ENCODE data around the gene NIM1K. TPM values are rescaled to one million over a fixed set of nuclear protein-coding genes. Genes with fewer than 3 reads are reported as not detected.

The NIM1K gene
- total RNA-seq, 2 donors from 2014 or later: 0.85 TPM; not detected in 1

GRCh38 chr5:43232943-43233833 is 41.2 kb downstream of the NIM1K start:
- no peaks in the 10 kb centered on the region for H3K27me3 ChIP-seq (replicated peaks; ENCODE audit: insufficient read depth)
- no peak overlapping the region for H3K27ac ChIP-seq
- no peak for TF ChIP-seq CTCF (IDR thresholded peaks at IDR 0.05)
- DNase-seq (ENCODE audit: low spot score) (no peak), ATAC-seq (ENCODE audit: insufficient number of reproducible peaks, low FRiP score, low read depth) (no peak)
- H3K9me3 ChIP-seq: no peaks in the 10 kb centered on the region
- H3K4me1 ChIP-seq (ENCODE audit: control insufficient read depth in 1 of 2, low read depth in 2 of 2): no peaks in the 10 kb centered on the region
- H3K4me3 ChIP-seq: no peak overlapping the region
- no peaks in the 10 kb centered on the region for H3K36me3 ChIP-seq

- ATAC-seq (ENCODE audit: insufficient number of reproducible peaks, low FRiP score, low read depth) (no peak), DNase-seq (ENCODE audit: low spot score) (no peak)
- no peak overlapping the region for H3K27ac ChIP-seq
- no peaks in the 10 kb centered on the region for H3K9me3 ChIP-seq
- H3K36me3 ChIP-seq: no peaks in the 10 kb centered on the region
- H3K27me3 ChIP-seq (replicated peaks; ENCODE audit: insufficient read depth): no peaks in the 10 kb centered on the region
- H3K4me3 ChIP-seq: no peak overlapping the region
- H3K4me1 ChIP-seq (ENCODE audit: control insufficient read depth in 1 of 2, low read depth in 2 of 2): no peaks in the 10 kb centered on the region
- no peak for TF ChIP-seq CTCF (IDR thresholded peaks at IDR 0.05)
Measured at GRCh38 chr5:43233946-43234345, 41.9 kb downstream of the NIM1K start.

- no peak for DNase-seq (ENCODE audit: low spot score)
- no peaks in the 10 kb centered on the region for H3K36me3 ChIP-seq
- no peak overlapping the region for H3K27ac ChIP-seq
- ATAC-seq (ENCODE audit: insufficient number of reproducible peaks, low FRiP score, low read depth): no peak
- no peaks in the 10 kb centered on the region for H3K9me3 ChIP-seq
- H3K27me3 ChIP-seq (replicated peaks; ENCODE audit: insufficient read depth): no peaks in the 10 kb centered on the region
- H3K4me3 ChIP-seq: no peak overlapping the region
- no peak for TF ChIP-seq CTCF (IDR thresholded peaks at IDR 0.05)
- no peaks in the 10 kb centered on the region for H3K4me1 ChIP-seq (ENCODE audit: control insufficient read depth in 1 of 2, low read depth in 2 of 2)
Measured at GRCh38 chr5:43236653-43237355, 44.8 kb downstream of the NIM1K start.

- TF ChIP-seq CTCF (IDR thresholded peaks at IDR 0.05): no peak
- no peak for ATAC-seq (ENCODE audit: insufficient number of reproducible peaks, low FRiP score, low read depth)
- H3K36me3 ChIP-seq: no peaks in the 10 kb centered on the region
- no peaks in the 10 kb centered on the region for H3K4me1 ChIP-seq (ENCODE audit: control insufficient read depth in 1 of 2, low read depth in 2 of 2)
- H3K4me3 ChIP-seq: no peak overlapping the region
- no peak overlapping the region for H3K27ac ChIP-seq
- no peaks in the 10 kb centered on the region for H3K9me3 ChIP-seq
- no peaks in the 10 kb centered on the region for H3K27me3 ChIP-seq (replicated peaks; ENCODE audit: insufficient read depth)
- DNase-seq (ENCODE audit: low spot score): no peak
Measured at GRCh38 chr5:43242196-43242595, 50.2 kb downstream of the NIM1K start.

- H3K27ac ChIP-seq: no peak overlapping the region
- H3K27me3 ChIP-seq (replicated peaks; ENCODE audit: insufficient read depth): no peaks in the 10 kb centered on the region
- no peak for TF ChIP-seq CTCF (IDR thresholded peaks at IDR 0.05)
- ATAC-seq (ENCODE audit: insufficient number of reproducible peaks, low FRiP score, low read depth) (no peak), DNase-seq (ENCODE audit: low spot score) (no peak)
- no peaks in the 10 kb centered on the region for H3K9me3 ChIP-seq
- H3K4me1 ChIP-seq (ENCODE audit: control insufficient read depth in 1 of 2, low read depth in 2 of 2): no peaks in the 10 kb centered on the region
- no peaks in the 10 kb centered on the region for H3K36me3 ChIP-seq
- H3K4me3 ChIP-seq: no peak overlapping the region
Measured at GRCh38 chr5:43243270-43243669, 51.2 kb downstream of the NIM1K start.

Measured in thoracic aorta (tissue), 2 donors.